GM12891 (cell line): Measurements from ENCODE around the gene CMTM7.
"Not testable (repeated sequence)": the region's sequence is repeated elsewhere in the genome, so short reads cannot be mapped to it uniquely, and the experiment has no call there.

Experiments
- DNase-seq: peaks from one replicate; pipeline ENCODE4 v3.0.0; 2011; ENCODE audit warnings: low spot score; ENCODE audit not compliant: insufficient read length
- FAIRE-seq: peaks from 2 replicates; lab custom pipeline; 2011; peaks lifted over from hg19 to GRCh38; lab: Jason Lieb, UNC
- PAX5 ChIP-seq: IDR thresholded peaks from 2 replicates; pipeline ENCODE4 v1.6.1; 2011; ENCODE audit warnings: low read length, moderate library complexity, mild to moderate bottlenecking; ENCODE audit not compliant: insufficient read depth, severe bottlenecking
- POLR2A ChIP-seq: IDR thresholded peaks from 2 replicates; pipeline ENCODE4 v1.6.1; 2011; ENCODE audit warnings: low read depth, low read length, control low read depth
- POLR2AphosphoS5 ChIP-seq: IDR thresholded peaks from 2 replicates; pipeline ENCODE4 v1.6.1; 2011; ENCODE audit warnings: low read depth, low read length, control low read depth
- POU2F2 ChIP-seq: IDR thresholded peaks from 2 replicates; pipeline ENCODE4 v1.6.1; 2011; ENCODE audit warnings: low read depth, mild to moderate bottlenecking, control low read depth, low read length, moderate library complexity
- SPI1 ChIP-seq: IDR thresholded peaks from 2 replicates; pipeline ENCODE4 v1.6.1; 2011; ENCODE audit warnings: low read depth, low read length, control low read depth
- TAF1 ChIP-seq: IDR thresholded peaks from 2 replicates; pipeline ENCODE4 v1.6.1; 2011; ENCODE audit warnings: low read depth, low read length, control low read depth

Gene CMTM7

GRCh38 chr3:32379831-32380500 is 11.7 kb upstream of the CMTM7 start:
- TF ChIP-seq POLR2AphosphoS5 = no peak
- TF ChIP-seq POLR2A = no peak
- TF ChIP-seq TAF1 = no peak
- TF ChIP-seq SPI1 = no peak
- TF ChIP-seq POU2F2 = no peak
- TF ChIP-seq PAX5 = no peak
- FAIRE-seq = no peak
- no peak for DNase-seq

- no peak for FAIRE-seq
- DNase-seq = no peak
- TF ChIP-seq POLR2AphosphoS5 (no peak), SPI1 (no peak), PAX5 (no peak), POLR2A (no peak), TAF1 (no peak), POU2F2 (no peak)
These were observed 9.7 kb upstream of the CMTM7 start for GRCh38 chr3:32381922-32382321.

GRCh38 chr3:32383136-32383711 is 8.4 kb upstream of the CMTM7 start:
- FAIRE-seq (no peak), DNase-seq (no peak)
- no peak for TF ChIP-seq SPI1
- no peak for TF ChIP-seq POLR2AphosphoS5
- no peak for TF ChIP-seq POU2F2
- TF ChIP-seq POLR2A = no peak
- TF ChIP-seq TAF1 = no peak
- no peak for TF ChIP-seq PAX5

- TF ChIP-seq PAX5 (no peak), POLR2AphosphoS5 (no peak), POLR2A (no peak), POU2F2 (no peak), SPI1 (no peak), TAF1 (no peak)
- FAIRE-seq = no peak
- DNase-seq = no peak
These were observed 6.7 kb upstream of the CMTM7 start for GRCh38 chr3:32384938-32385337.

GRCh38 chr3:32387512-32387911 is 4.1 kb upstream of the CMTM7 start:
- DNase-seq (no peak), FAIRE-seq (no peak)
- no peak for TF ChIP-seq TAF1
- TF ChIP-seq POLR2AphosphoS5 = no peak

GRCh38 chr3:32389577-32389976 is 2.1 kb upstream of the CMTM7 start:
- FAIRE-seq, DNase-seq: not testable (repeated sequence)

GRCh38 chr3:32392536-32393302 is 1.1 kb downstream of the CMTM7 start:
- no peak for TF ChIP-seq SPI1
- no peak for TF ChIP-seq TAF1
- no peak for TF ChIP-seq POLR2A
- no peak for TF ChIP-seq POU2F2
- DNase-seq = no peak
- FAIRE-seq = no peak

- no peak for FAIRE-seq
- TF ChIP-seq PAX5 = no peak
- no peak for TF ChIP-seq POLR2A
- no peak for TF ChIP-seq POLR2AphosphoS5
- TF ChIP-seq TAF1 = no peak
- no peak for DNase-seq
These were observed 3.8 kb downstream of the CMTM7 start for GRCh38 chr3:32395496-32395895.

GRCh38 chr3:32397941-32398340 is 6.3 kb downstream of the CMTM7 start:
- TF ChIP-seq POLR2AphosphoS5 = no peak
- TF ChIP-seq SPI1 = no peak
- TF ChIP-seq POLR2A = no peak
- TF ChIP-seq TAF1 = no peak
- TF ChIP-seq PAX5 = no peak
- no peak for TF ChIP-seq POU2F2
- no peak for FAIRE-seq
- no peak for DNase-seq

- FAIRE-seq (no peak), DNase-seq (no peak)
- TF ChIP-seq POU2F2 (no peak), POLR2AphosphoS5 (no peak), PAX5 (no peak), POLR2A (no peak), SPI1 (no peak), TAF1 (no peak)
These were observed 6.9 kb downstream of the CMTM7 start for GRCh38 chr3:32398531-32398930.
